ENCODE measurements around the gene ATP5F1C.
"Not testable (repeated sequence)": the region's sequence is repeated elsewhere in the genome, so short reads cannot be mapped to it uniquely, and the experiment has no call there.

Gene ATP5F1C

GRCh38 chr10:7794251-7795026, 6.5 kb downstream of the ATP5F1C start:
- DNase-seq = no peak

DNA sequence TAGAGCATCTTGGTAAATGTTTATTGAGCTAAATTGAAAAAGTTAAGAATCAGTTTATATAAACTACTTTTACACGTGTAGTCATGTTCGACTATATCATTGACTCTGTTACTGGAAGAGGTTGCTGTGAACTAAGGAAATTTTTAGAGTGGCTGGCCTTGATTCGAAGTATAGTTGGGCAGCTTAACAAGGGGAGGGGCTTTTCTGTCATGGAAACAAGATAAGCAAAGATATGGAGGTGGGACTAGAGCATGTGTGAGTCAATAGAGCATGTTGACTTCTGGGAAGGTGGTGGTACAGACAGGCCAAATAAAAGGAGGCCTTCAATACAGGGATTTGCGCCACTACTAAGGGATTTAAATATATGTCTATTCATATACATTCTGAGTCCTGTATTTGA, 7.6 kb downstream of the ATP5F1C start:
- no peak for DNase-seq

DNA sequence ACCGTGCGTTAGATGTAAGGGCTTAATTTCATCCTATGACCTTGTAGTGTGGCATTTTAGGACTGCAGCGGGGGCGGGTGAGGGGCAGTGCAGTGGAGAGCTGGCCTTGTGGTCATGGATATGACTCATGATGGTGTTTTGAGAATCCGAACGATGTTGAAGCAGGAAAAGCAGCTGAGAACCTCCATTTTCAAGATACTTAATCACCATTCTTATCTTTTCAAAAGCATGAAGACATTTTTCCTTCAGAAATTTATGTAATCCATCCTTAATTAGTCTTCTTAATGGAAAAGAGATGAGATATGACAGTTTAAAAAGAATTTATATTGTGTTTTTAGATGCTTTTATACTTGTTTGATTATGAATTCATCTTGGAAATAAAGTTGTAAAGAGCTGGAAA, 9.6 kb downstream of the ATP5F1C start:
- DNase-seq = no peak

DNA sequence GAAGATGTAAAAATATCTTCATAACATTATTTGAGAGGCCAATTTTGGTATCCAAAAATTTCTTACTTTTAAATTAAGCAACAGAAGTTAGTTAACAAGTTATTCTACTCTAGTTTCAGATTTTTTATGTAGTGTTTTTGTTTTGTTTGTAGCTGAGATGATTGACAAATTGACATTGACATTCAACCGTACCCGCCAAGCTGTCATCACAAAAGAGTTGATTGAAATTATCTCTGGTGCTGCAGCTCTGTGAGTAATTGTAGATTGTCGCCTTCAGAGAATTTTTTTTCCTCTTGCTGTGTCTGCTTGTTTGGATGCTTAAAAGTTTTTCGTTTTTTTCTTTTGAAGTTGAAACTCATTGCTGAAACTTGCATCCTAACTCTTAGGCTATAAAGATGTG, 14.6 kb downstream of the ATP5F1C start:
- DNase-seq = no peak

GRCh38 chr10:7804216-7804615, 16.2 kb downstream of the ATP5F1C start:
- no peak for DNase-seq

GRCh38 chr10:7804741-7805140, 16.8 kb downstream of the ATP5F1C start:
- DNase-seq = no peak

- DNase-seq = no peak
Measured at GRCh38 chr10:7808686-7809267, 20.8 kb downstream of the ATP5F1C start.

DNA sequence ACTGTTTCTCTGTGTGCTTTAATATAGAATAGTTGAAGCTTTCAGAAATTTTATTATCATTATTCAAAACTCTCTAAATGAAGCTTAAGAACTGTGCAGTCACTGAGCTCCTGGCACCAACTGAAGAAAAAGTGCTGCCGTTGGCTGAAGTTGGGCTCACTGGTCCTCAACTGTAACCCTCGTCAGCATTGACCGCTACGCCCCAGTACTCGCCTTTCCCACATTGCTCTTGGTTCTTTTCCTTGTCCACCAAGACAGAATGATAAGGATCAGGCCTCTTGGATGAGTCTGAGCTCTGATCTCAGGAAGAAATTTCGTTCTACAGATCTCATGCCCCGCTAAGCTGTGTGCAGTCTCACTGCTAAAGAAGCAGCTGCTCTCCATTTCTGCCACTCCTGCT, 22.5 kb downstream of the ATP5F1C start:
- DNase-seq = no peak

- DNase-seq = no peak
Measured at GRCh38 chr10:7811000-7811399, 23.0 kb downstream of the ATP5F1C start.

- not testable (repeated sequence) for DNase-seq
Measured at GRCh38 chr10:7811743-7812142, 23.8 kb downstream of the ATP5F1C start.

- DNase-seq = no peak
Measured at GRCh38 chr10:7813481-7813880, 25.5 kb downstream of the ATP5F1C start.

DNA sequence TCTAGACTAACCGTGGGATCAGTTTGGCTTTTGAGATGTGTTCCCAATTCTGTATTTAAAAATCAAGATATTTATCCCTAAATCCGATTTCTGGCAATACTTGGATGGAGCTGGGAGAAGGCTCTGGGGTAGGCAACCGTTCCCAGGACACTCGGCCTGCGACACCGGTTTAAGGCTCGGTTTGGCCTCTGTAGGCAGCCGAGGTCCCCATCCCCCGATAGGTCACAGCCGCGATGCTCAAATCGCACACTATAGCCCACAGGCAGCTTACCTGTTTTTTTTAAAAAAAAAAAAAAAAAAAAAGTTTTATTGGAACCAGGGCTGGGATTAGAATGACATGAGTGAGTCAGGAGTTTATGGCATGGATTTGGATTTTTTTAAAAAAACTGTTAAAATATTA, 29.6 kb downstream of the ATP5F1C start:
- no peak for DNase-seq

- DNase-seq = no peak
Measured at GRCh38 chr10:7817984-7818294, 30.0 kb downstream of the ATP5F1C start.

DNA sequence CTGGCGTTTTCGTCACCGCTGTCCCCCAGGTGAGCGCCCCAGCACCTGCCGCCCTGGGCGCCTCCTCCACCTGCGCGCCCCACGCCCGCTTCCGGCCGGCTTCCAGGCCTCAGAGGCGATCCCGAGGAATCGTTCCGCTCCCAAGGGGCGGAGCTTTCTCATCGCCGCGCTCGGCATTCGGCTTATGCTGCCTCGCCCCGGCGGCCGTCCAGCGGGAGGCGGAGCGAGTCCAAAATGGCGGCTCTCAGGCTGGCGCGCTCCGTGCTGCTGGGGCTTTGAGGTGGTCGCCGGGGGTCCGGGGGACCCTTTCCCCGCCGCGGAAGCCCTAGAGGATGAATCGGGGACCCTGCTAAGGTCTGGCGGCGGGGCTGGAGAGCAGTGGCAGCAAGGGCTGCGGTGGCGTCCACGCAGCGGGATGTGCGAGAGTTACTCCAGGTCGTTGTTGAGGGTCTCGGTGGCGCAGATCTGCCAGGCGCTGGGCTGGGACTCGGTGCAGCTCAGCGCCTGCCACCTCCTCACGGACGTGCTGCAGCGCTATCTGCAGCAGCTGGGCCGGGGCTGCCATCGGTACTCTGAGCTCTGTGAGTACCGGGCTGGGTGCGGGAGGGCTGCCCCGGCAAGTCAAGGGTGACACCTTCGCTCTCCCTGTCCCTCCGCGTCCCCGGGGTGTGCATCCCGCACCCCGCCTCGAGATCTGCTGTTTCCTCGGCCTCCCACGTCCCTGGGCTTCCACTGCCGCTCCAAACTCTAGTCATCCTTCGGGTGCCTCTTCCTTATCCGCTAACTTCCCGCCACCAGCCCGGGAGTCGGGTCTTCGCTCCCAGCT, 30.5 kb downstream of the ATP5F1C start, which contains the start of gene TAF3:
TAF3 (plus strand) TSS at position 211 of the 826 bp plus-strand sequence; CDS start at position 416, 205 bp downstream.
- peak; percentile 96 for DNase-seq

DNA sequence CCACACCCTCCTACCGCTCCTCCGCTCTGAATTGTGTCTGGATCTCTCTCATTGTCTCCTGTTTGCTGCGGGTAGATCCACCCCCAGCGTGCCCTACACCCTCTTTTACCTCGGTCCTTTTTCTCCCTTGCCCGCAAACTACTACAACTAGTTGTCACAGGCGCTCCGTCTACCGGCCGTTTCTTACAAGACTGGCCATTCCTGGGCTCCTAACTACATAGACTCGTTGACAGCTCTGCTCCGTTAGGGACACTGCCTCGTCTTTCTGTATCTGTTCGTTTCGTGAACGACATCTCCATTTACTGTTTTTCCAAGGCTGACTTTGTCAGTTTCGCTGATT, 31.1 kb downstream of the ATP5F1C start:
- no peak for DNase-seq

DNA sequence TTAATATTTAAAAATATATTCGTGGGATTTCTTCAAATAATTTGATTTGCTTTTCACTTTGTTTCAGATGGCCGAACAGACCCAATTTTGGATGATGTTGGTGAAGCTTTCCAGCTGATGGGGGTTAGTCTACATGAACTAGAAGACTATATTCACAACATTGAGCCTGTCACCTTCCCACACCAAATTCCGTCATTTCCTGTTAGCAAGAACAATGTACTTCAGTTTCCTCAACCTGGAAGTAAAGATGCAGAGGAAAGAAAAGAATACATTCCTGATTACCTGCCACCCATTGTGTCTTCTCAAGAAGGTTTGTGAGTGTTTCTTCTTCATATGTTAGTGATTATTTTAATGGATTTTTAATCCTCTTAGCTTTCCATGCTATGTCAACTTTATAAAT, 36.3 kb downstream of the ATP5F1C start:
- DNase-seq = no peak

DNA sequence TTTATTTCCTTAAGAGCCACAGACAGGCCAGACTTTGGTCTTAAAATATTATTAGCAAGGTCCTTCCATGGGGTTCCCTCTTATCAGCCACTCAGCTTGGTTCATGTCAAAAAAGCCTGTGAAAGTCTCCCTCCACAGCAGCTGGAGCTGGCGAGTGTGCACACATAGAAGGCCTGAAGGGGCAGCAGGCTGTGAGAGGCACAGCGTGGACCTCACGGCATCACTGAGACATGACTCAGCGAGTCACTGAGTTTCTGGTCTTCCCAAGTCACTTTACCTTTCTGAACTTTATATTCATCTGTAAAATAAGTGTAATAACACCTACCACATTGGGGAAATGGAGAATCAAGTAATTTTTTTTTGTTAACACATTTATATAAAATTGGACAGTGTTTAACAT, 39.0 kb downstream of the ATP5F1C start:
- peak; percentile 8 for DNase-seq

GRCh38 chr10:7829289-7829834, 41.4 kb downstream of the ATP5F1C start:
- DNase-seq = no peak

- no peak for DNase-seq
Measured at GRCh38 chr10:7832060-7832459, 44.1 kb downstream of the ATP5F1C start.

GRCh38 chr10:7833210-7833609, 45.2 kb downstream of the ATP5F1C start:
- no peak for DNase-seq

DNA sequence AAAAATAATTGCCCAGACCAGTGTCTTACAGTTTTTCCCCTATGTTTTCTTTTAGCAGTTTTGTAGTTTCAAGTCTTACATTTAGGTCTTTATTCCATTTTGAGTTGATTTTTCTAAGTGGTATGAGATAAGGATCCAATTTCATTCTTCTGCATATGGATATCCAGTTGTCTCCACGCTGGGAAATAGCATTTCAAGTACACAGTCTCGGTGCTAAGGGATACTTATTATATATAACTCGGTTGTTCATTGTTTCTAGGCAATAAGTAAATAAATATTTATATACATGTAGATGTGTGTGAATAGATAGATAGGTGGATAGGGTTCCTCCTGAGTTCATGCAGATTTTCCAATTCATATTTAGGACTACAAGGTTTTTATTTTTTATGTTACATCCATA, 46.3 kb downstream of the ATP5F1C start:
- DNase-seq = no peak

DNA sequence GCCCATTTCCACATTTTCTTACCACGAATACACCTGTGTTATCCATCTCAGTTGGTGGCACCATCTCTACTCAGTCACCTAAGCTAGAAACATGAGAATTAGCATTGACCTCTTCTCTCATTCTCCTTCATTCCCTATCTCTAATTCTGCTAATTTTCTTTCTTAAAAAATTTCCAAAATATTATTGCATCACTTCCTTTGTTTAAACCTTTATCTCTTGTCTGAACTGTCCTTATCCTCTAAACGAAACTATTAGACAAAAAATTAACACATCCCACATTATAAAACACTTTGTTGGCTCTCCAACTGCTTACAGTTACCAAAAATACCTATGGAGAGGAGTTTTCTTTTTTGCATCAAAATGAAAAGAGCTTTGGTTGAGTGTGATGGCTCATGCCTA, 48.6 kb downstream of the ATP5F1C start:
- no peak for DNase-seq

DNA sequence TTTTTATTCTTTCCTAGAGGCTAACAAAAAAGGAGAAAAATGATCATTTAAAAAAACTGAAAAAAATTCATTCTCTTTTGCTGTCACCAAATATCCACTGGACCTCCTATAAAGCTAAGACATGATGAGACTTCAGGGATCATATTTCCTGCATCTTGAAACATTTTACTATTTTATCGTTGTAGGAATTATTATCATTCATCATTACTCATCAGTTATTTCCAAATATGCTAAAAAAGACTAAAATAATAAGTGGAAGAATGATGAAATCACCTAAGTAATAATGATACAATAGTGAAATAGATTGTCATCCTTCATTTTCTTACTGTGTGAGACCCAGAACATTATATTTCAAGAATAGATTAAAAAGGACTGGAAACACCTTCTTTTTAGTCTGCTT, 58.6 kb downstream of the ATP5F1C start:
- DNase-seq = no peak

All from eye (tissue), 1 donor.